Suprapubic skin (tissue), 4 donors: ENCODE data around the gene GDE1. TPM values are rescaled to one million over a fixed set of nuclear protein-coding genes. Genes with fewer than 3 reads are reported as not detected.

Experiments
- DNase-seq, 2 donors: peaks; one replicate each; pipeline ENCODE4 v3.0.0-alpha.2; 2019; ENCODE audit warnings: low spot score in 2 of 2
- H3K27ac ChIP-seq: fragments of 200-600 bp; sonication (generic); one replicate; pipeline ENCODE4 v1.5.1; 2019
- H3K27me3 ChIP-seq: fragments of 200-600 bp; sonication (generic); one replicate; pipeline ENCODE4 v1.5.1; 2019
- H3K36me3 ChIP-seq: fragments of 200-600 bp; sonication (generic); one replicate; pipeline ENCODE4 v1.5.1; 2019
- H3K4me1 ChIP-seq: fragments of 200-600 bp; sonication (generic); one replicate; pipeline ENCODE4 v1.5.1; 2019
- H3K4me3 ChIP-seq: fragments of 200-600 bp; sonication (generic); one replicate; pipeline ENCODE4 v1.5.1; 2019; ENCODE audit warnings: mild to moderate bottlenecking
- H3K9me3 ChIP-seq: fragments of 200-600 bp; sonication (generic); one replicate; pipeline ENCODE4 v1.5.1; 2019
- CTCF ChIP-seq, 2 donors: fragments of 200-600 bp in 1 of 2; fragments of 450-650 bp in 1 of 2; sonication (generic) in 1 of 2; IDR thresholded peaks; one replicate each; pipeline ENCODE4 v1.5.1; 2016 to 2019; ENCODE audit warnings: antibody characterized with exemption in 2 of 2, mild to moderate bottlenecking in 1 of 2, moderate library complexity in 1 of 2
- EP300 ChIP-seq: sonication (generic); formaldehyde crosslinking; IDR thresholded peaks from one replicate; pipeline ENCODE4 v1.6.1; 2017; ENCODE audit warnings: antibody characterized with exemption
- POLR2A ChIP-seq, 2 donors: fragments of 450-650 bp; IDR thresholded peaks; one replicate each; pipeline ENCODE4 v1.6.1; 2017; ENCODE audit warnings: antibody characterized with exemption in 2 of 2, mild to moderate bottlenecking in 2 of 2, moderate library complexity in 2 of 2
- POLR2AphosphoS5 ChIP-seq, 3 donors: sonication (generic); formaldehyde crosslinking; IDR thresholded peaks; one replicate each; pipeline ENCODE4 v1.6.1; 2017; ENCODE audit warnings: antibody characterized with exemption in 3 of 3
- WGBS: methylation state at CpG from one replicate; pipeline ENCODE4 v1.1.5; 2018; 5-methylcytosine and 5-hydroxymethylcytosine counted together
- total RNA-seq, 4 donors: library from RNA; depleted of rRNA; stranded (reverse); fragments of >200 nt; gene quantifications; one replicate each; pipeline ENCODE4 v1.1.0, GENCODE V29; 2016

Gene GDE1
- total RNA-seq, 4 donors from 2014 or later = 32.7 to 58.1 (median 44.7) TPM

GRCh38 chr16:19497176-19497575 is 24.7 kb downstream of the GDE1 start:
- WGBS = 74% methylated on average over 5 of the region's 5 CpGs

GRCh38 chr16:19490619-19491018 is 31.3 kb downstream of the GDE1 start:
- H3K36me3 ChIP-seq = no peaks in the 10 kb centered on the region
- no peak overlapping the region for H3K27ac ChIP-seq
- no peak for DNase-seq
- WGBS = 89% methylated on average over 1 of the region's 1 CpG
- no peaks in the 10 kb centered on the region for H3K27me3 ChIP-seq
- no peak overlapping the region for H3K4me3 ChIP-seq
- TF ChIP-seq POLR2A (IDR thresholded peaks at IDR 0.05) (no peak), POLR2AphosphoS5 (IDR thresholded peaks at IDR 0.05) (no peak), CTCF (IDR thresholded peaks at IDR 0.05) (no peak), EP300 (no peak)
- no peaks in the 10 kb centered on the region for H3K9me3 ChIP-seq
- peaks cover 12% of the 10 kb centered on the region for H3K4me1 ChIP-seq

More at GRCh38 chr16:19497176-19497575, 24.7 kb downstream of the GDE1 start:
- Histone ChIP-seq H3K36me3 (peaks cover 30% of the 10 kb centered on the region), H3K27me3 (no peaks in the 10 kb centered on the region), H3K4me3 (no peak overlapping the region), H3K27ac (no peak overlapping the region), H3K9me3 (no peaks in the 10 kb centered on the region), H3K4me1 (no peaks in the 10 kb centered on the region)
- no peak for DNase-seq
- TF ChIP-seq POLR2AphosphoS5 (IDR thresholded peaks at IDR 0.05) (no peak), EP300 (no peak), CTCF (IDR thresholded peaks at IDR 0.05) (no peak), POLR2A (IDR thresholded peaks at IDR 0.05) (no peak)

GRCh38 chr16:19488213-19488640 is 33.7 kb downstream of the GDE1 start:
- Histone ChIP-seq H3K27ac (no peak overlapping the region), H3K27me3 (no peaks in the 10 kb centered on the region)
- WGBS = 30% methylated on average over 4 of the region's 4 CpGs

GRCh38 chr16:19486750-19487325 is 35.1 kb downstream of the GDE1 start:
- TF ChIP-seq POLR2AphosphoS5 (IDR thresholded peaks at IDR 0.05) = no peak
- TF ChIP-seq CTCF (IDR thresholded peaks at IDR 0.05) = no peak
- no peak for TF ChIP-seq POLR2A (IDR thresholded peaks at IDR 0.05)
- TF ChIP-seq EP300 = no peak
- DNase-seq = no peak
- no peak overlapping the region for H3K4me3 ChIP-seq
- peaks cover 12% of the 10 kb centered on the region for H3K4me1 ChIP-seq
- H3K9me3 ChIP-seq = no peaks in the 10 kb centered on the region
- H3K27me3 ChIP-seq = peaks cover 5% of the 10 kb centered on the region
- no peak overlapping the region for H3K27ac ChIP-seq
- H3K36me3 ChIP-seq = no peaks in the 10 kb centered on the region
- 87% methylated on average over 10 of the region's 10 CpGs for WGBS

More at GRCh38 chr16:19488213-19488640, 33.7 kb downstream of the GDE1 start:
- DNase-seq = no peak
- H3K9me3 ChIP-seq = no peaks in the 10 kb centered on the region
- no peak for TF ChIP-seq POLR2A (IDR thresholded peaks at IDR 0.05)
- H3K4me3 ChIP-seq = no peak overlapping the region
- H3K36me3 ChIP-seq = no peaks in the 10 kb centered on the region
- H3K4me1 ChIP-seq = peaks cover 12% of the 10 kb centered on the region

GRCh38 chr16:19486051-19486450 is 35.8 kb downstream of the GDE1 start:
- Histone ChIP-seq H3K9me3 (no peaks in the 10 kb centered on the region), H3K36me3 (no peaks in the 10 kb centered on the region), H3K27ac (no peak overlapping the region), H3K4me1 (peaks cover 12% of the 10 kb centered on the region), H3K27me3 (peaks cover 5% of the 10 kb centered on the region), H3K4me3 (no peak overlapping the region)
- no peak for DNase-seq
- 86% methylated on average over 4 of the region's 4 CpGs for WGBS
- TF ChIP-seq POLR2A (IDR thresholded peaks at IDR 0.05) (no peak), EP300 (no peak)

- Histone ChIP-seq H3K27me3 (peaks cover 5% of the 10 kb centered on the region), H3K27ac (no peak overlapping the region), H3K9me3 (no peaks in the 10 kb centered on the region), H3K4me1 (peaks cover 12% of the 10 kb centered on the region), H3K4me3 (no peak overlapping the region), H3K36me3 (no peaks in the 10 kb centered on the region)
- no peak for TF ChIP-seq CTCF (IDR thresholded peaks at IDR 0.05)
- TF ChIP-seq POLR2AphosphoS5 (IDR thresholded peaks at IDR 0.05) = no peak
- no peak for TF ChIP-seq POLR2A (IDR thresholded peaks at IDR 0.05)
- no peak for TF ChIP-seq EP300
- no peak for DNase-seq
- 94% methylated on average over 5 of the region's 5 CpGs for WGBS
Measured at GRCh38 chr16:19485611-19486010, 36.3 kb downstream of the GDE1 start.
